OCI-LY1 (cell line): ENCODE results near the gene FAM222B.
"Not testable (repeated sequence)": the region's sequence is repeated elsewhere in the genome, so short reads cannot be mapped to it uniquely, and the experiment has no call there.

Source experiments
- H2AFZ ChIP-seq: fragments of 200-600 bp; sonication (generic), shearing (Covaris generic); 2 replicates; pipeline ENCODE4 v1.6.0; 2014; ENCODE audit warnings: antibody characterized with exemption, mild to moderate bottlenecking, low read length
- H3F3A ChIP-seq: fragments of 200-600 bp; sonication (generic), shearing (Covaris generic); 2 replicates; pipeline ENCODE4 v1.6.0; 2014; ENCODE audit warnings: mild to moderate bottlenecking, antibody characterized with exemption, low read length, moderate library complexity; ENCODE audit not compliant: insufficient read depth
- H3K27ac ChIP-seq: fragments of 200-600 bp; sonication (generic); 2 replicates; pipeline ENCODE4 v1.5.1; 2014; ENCODE audit warnings: low read length, mixed run types, mild to moderate bottlenecking, low read depth; ENCODE audit not compliant: poor library complexity, severe bottlenecking
- H3K27me3 ChIP-seq: fragments of 200-600 bp; sonication (generic); 2 replicates; pipeline ENCODE4 v1.6.0; 2014; ENCODE audit warnings: antibody characterized with exemption, mild to moderate bottlenecking, low read length, moderate library complexity; ENCODE audit not compliant: insufficient read depth
- H3K36me3 ChIP-seq: fragments of 200-600 bp; sonication (generic); 2 replicates; pipeline ENCODE4 v1.6.1; 2014; ENCODE audit warnings: mild to moderate bottlenecking, antibody characterized with exemption, low read length, moderate library complexity, mixed read lengths; ENCODE audit not compliant: insufficient read depth
- H3K4me1 ChIP-seq: fragments of 200-600 bp; sonication (generic); 2 replicates; pipeline ENCODE4 v1.5.1; 2014; ENCODE audit warnings: mild to moderate bottlenecking, low read length, moderate library complexity; ENCODE audit not compliant: insufficient read depth, severe bottlenecking
- H3K4me2 ChIP-seq: fragments of 200-600 bp; sonication (generic), shearing (Covaris generic); 2 replicates; pipeline ENCODE4 v1.6.1; 2014; ENCODE audit warnings: low read length
- H3K4me3 ChIP-seq: fragments of 200-600 bp; sonication (generic); 2 replicates; pipeline ENCODE4 v1.5.1; 2014; ENCODE audit warnings: low read length, low read depth, mild to moderate bottlenecking, mixed read lengths; ENCODE audit not compliant: poor library complexity, severe bottlenecking
- H3K79me2 ChIP-seq: fragments of 200-600 bp; shearing (Covaris generic); 2 replicates; pipeline ENCODE4 v1.6.1; 2016; ENCODE audit warnings: mixed run types, low read length, mixed read lengths; ENCODE audit not compliant: insufficient read depth
- H3K9ac ChIP-seq: fragments of 200-600 bp; sonication (generic), shearing (Covaris generic); 2 replicates; pipeline ENCODE4 v1.6.1; 2014; ENCODE audit warnings: mild to moderate bottlenecking, low read length, mixed read lengths
- H3K9me2 ChIP-seq: fragments of 200-600 bp; sonication (generic), shearing (Covaris generic); 2 replicates; pipeline ENCODE4 v1.6.1; 2014; ENCODE audit warnings: low read depth, mild to moderate bottlenecking, low read length, mixed read lengths
- H3K9me3 ChIP-seq: fragments of 200-600 bp; shearing (Covaris generic); 2 replicates; pipeline ENCODE4 v1.6.1; 2014; ENCODE audit warnings: low read length, mixed read lengths
- H4K20me1 ChIP-seq: fragments of 200-600 bp; sonication (generic), shearing (Covaris generic); 2 replicates; pipeline ENCODE4 v1.6.0; 2016; ENCODE audit warnings: mild to moderate bottlenecking, low read length; ENCODE audit not compliant: insufficient read depth
- CTCF ChIP-seq: fragments of 200-600 bp; sonication (generic), shearing (Covaris generic); IDR thresholded peaks from 2 replicates; pipeline ENCODE4 v1.5.1; 2017; ENCODE audit warnings: mild to moderate bottlenecking, antibody characterized with exemption, low read length, moderate library complexity, mixed read lengths
- EZH2 ChIP-seq: fragments of 200-600 bp; sonication (generic), shearing (Covaris generic); IDR thresholded peaks from 2 replicates; pipeline ENCODE4 v1.8.0; 2017; ENCODE audit warnings: borderline replicate concordance, mixed run types, mild to moderate bottlenecking, antibody characterized with exemption, low read length, moderate library complexity, mixed read lengths

The FAM222B gene

DNA sequence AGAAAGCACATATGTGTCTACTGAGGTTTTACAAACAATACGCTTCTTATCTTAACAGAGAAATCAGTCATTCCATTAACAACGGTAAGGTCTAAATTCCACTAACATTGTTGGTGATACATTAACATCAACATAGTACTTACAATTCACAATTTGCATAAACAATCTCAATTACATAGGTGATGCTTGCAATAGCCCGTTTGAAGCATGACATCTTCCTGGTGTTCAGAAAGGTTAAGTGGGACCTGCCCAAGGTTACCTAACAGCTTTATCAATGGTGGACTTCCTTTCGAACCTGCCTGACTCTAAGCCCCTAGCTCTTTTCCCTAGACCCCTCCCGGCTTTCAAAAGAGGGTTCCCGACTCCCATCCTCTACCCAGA is 699 bp downstream of the FAM222B start:
- Histone ChIP-seq H3F3A (no peaks in the 10 kb centered on the region), H3K4me2 (peak overlapping the region; percentile 82), H3K4me1 (peaks cover 22% of the 10 kb centered on the region), H3K27me3 (no peaks in the 10 kb centered on the region), H3K9me2 (no peaks in the 10 kb centered on the region), H3K4me3 (peak overlapping the region; percentile 88), H2AFZ (no peak overlapping the region), H3K79me2 (peaks cover 51% of the 10 kb centered on the region), H3K27ac (peak overlapping the region; percentile 38), H3K36me3 (0 out of 2 replicates have a peak, but pooled peaks cover 2% of the 10 kb centered on the region), H3K9ac (peak overlapping the region; percentile 85), H4K20me1 (no peaks in the 10 kb centered on the region), H3K9me3 (no peaks in the 10 kb centered on the region)
- no peak for TF ChIP-seq CTCF
- TF ChIP-seq EZH2 = no peak

DNA sequence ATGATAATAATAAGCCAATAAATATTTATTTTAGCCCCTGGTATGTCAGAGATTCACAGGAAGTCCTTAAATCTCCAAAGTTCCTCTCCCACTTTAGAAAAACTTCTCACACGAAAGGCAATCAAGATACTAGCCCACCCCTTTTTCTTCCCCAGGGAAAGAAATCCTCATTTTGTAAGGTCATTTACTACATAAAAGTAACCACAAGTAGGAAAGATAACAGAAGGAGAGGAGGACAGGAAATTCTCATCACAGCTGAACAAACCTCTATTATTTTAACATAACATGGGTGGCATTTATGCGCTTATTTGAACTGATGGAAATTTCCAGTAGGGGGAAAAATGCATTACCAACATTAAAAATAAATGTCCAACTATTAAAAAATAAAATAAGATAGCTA is 3.4 kb downstream of the FAM222B start:
- Histone ChIP-seq H3K4me2 (no peak overlapping the region), H3K9ac (no peak overlapping the region), H3K9me2 (no peaks in the 10 kb centered on the region), H4K20me1 (no peaks in the 10 kb centered on the region), H3K79me2 (peaks cover 72% of the 10 kb centered on the region), H3K36me3 (peaks cover 4% of the 10 kb centered on the region; the same call in 1 of the 2 replicates), H3K4me1 (peaks cover 31% of the 10 kb centered on the region), H3K9me3 (no peaks in the 10 kb centered on the region), H3F3A (no peaks in the 10 kb centered on the region), H3K27ac (no peak overlapping the region), H3K4me3 (no peak overlapping the region), H2AFZ (no peak overlapping the region), H3K27me3 (no peaks in the 10 kb centered on the region)
- TF ChIP-seq CTCF = no peak
- TF ChIP-seq EZH2 = no peak

GRCh38 chr17:28836541-28836940 is 6.0 kb downstream of the FAM222B start:
- not testable (repeated sequence) for H3K4me3 ChIP-seq, H3K4me2 ChIP-seq, H3F3A ChIP-seq, H3K9me2 ChIP-seq, H3K9me3 ChIP-seq, H3K27ac ChIP-seq, H4K20me1 ChIP-seq, H2AFZ ChIP-seq, H3K9ac ChIP-seq, H3K27me3 ChIP-seq, H3K36me3 ChIP-seq
- Histone ChIP-seq H3K4me1 (peaks cover 24% of the 10 kb centered on the region), H3K79me2 (peaks cover 82% of the 10 kb centered on the region)

DNA sequence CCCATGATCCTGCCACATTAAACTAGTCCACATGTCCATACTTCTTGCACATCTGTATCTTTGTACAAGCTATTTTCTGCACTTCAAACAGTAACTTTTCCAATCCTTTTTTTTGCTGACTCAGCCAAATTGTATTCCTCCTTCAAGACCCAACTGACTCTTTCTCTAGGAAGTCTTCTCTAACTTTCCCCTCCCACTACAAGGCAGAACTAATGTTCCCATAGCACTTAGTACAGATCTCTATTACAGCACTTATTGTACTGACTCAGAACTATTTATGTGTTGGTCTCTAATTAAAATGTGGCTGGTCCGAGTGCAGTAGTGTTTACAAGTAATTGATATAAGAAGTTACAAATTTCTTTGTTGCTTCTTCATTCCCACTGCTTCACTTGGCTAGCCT is 8.2 kb downstream of the FAM222B start:
- Histone ChIP-seq H3K27ac (peak overlapping the region; percentile 30), H3K4me2 (no peak overlapping the region), H3K9ac (no peak overlapping the region), H2AFZ (no peak overlapping the region), H3K9me3 (no peaks in the 10 kb centered on the region), H3K27me3 (no peaks in the 10 kb centered on the region), H3K36me3 (peaks cover 17% of the 10 kb centered on the region; the same call in 1 of the 2 replicates), H3K9me2 (no peaks in the 10 kb centered on the region), H3K79me2 (peaks cover 62% of the 10 kb centered on the region), H3K4me3 (no peak overlapping the region), H3F3A (no peaks in the 10 kb centered on the region), H3K4me1 (peaks cover 11% of the 10 kb centered on the region), H4K20me1 (no peaks in the 10 kb centered on the region)
- TF ChIP-seq EZH2 (no peak), CTCF (no peak)
